Esophagus squamous epithelium (tissue), 5 donors: ENCODE results near the gene PREP. TPM values are rescaled to one million over a fixed set of nuclear protein-coding genes. Genes with fewer than 3 reads are reported as not detected.

Experiments
- DNase-seq: peaks from one replicate; lab custom pipeline; 2025; lab: John Stamatoyannopoulos, UW
- H3K27ac ChIP-seq, 4 donors: fragments of 200-600 bp; sonication (generic); one replicate each; pipeline ENCODE4 v1.5.1; 2016 to 2019; ENCODE audit warnings: mild to moderate bottlenecking in 1 of 4
- H3K27me3 ChIP-seq, 4 donors: fragments of 200-600 bp; sonication (generic); 1 replicate in 3 of 4; 2 replicates in 1 of 4; pipeline versions ENCODE4 v1.5.1 to v1.6.0; 2017 to 2021; ENCODE audit warnings: antibody characterized with exemption in 1 of 4
- H3K36me3 ChIP-seq, 3 donors: fragments of 200-600 bp; sonication (generic); one replicate each; pipeline ENCODE4 v1.5.1; 2016 to 2019
- H3K4me1 ChIP-seq, 3 donors: fragments of 200-600 bp; sonication (generic); one replicate each; pipeline ENCODE4 v1.5.1; 2017 to 2019
- H3K4me3 ChIP-seq, 4 donors: fragments of 200-600 bp; sonication (generic); 1 replicate in 3 of 4; 2 replicates in 1 of 4; pipeline ENCODE4 v1.5.1; 2016 to 2019; ENCODE audit warnings: mild to moderate bottlenecking in 2 of 4, moderate library complexity in 1 of 4
- H3K9me3 ChIP-seq, 3 donors: fragments of 200-600 bp; sonication (generic); one replicate each; pipeline ENCODE4 v1.5.1; 2016 to 2019
- POLR2A ChIP-seq, 4 donors: fragments of 450-650 bp; IDR thresholded peaks; one replicate each; pipeline ENCODE4 v1.6.1; 2017; ENCODE audit warnings: antibody characterized with exemption in 4 of 4, mild to moderate bottlenecking in 4 of 4, moderate library complexity in 3 of 4
- WGBS, 2 donors: methylation state at CpG; one replicate each; pipeline ENCODE4 v1.1.5; 2018; 5-methylcytosine and 5-hydroxymethylcytosine counted together
- intact Hi-C: fragments of 100-400 bp; cut with DNase I; formaldehyde crosslinking; loops from one replicate; pipeline ENCODE4 v1.15.0; 2022
- total RNA-seq, 4 donors: library from RNA; depleted of rRNA; stranded (reverse); fragments of >200 nt; gene quantifications; one replicate each; pipeline ENCODE4 v1.1.0, GENCODE V29; 2016
- TF ChIP-seq, protein P1 (sequence below), 6 experiments: fragments of 450-650 bp in 4 of 6; fragments of 200-600 bp in 2 of 6; sonication (generic) in 2 of 6; IDR thresholded peaks; one replicate each; pipeline ENCODE4 v1.5.1; 2016 to 2019; ENCODE audit warnings: antibody characterized with exemption in 6 of 6, mild to moderate bottlenecking in 4 of 6, moderate library complexity in 4 of 6
- donor health status: DM: yes; HTN: yes; CAD: no.

PREP gene
- total RNA-seq, 4 donors from 2014 or later, result 11.9 to 28.0 (median 19.6) TPM

DNA sequence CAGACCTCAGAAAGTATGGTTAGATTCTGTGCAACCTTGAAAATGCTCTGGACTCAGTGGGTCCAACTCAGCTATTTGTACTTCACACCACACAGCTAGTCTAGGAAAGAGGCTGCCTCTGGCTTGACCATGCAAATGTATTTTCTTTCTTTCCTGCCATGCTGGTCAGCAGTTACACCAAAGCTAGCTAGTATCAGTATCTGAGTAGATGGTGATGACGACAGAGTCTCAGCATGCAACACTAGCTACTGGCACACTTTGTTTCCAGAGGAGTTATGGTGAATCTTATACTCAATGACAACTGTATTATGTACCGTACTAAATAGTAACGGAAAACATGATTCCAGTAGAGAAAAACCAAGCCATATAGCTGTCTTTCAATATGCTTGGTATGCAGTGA lies 126.5 kb downstream of the PREP start:
- WGBS, 2 donors, result 89 to 92% methylated on average over 3 of the region's 3 CpGs
- H3K4me1 ChIP-seq, result no peaks in the 10 kb centered on the region
- H3K36me3 ChIP-seq, result peaks cover 4 to 58% (median 20%) of the 10 kb centered on the region in 3 donors
- intact Hi-C loops, result no loop called here
- H3K4me3 ChIP-seq, result no peak overlapping the region
- DNase-seq, result no peak
- no peaks in the 10 kb centered on the region for H3K27me3 ChIP-seq
- no peak for TF ChIP-seq POLR2A (IDR thresholded peaks at IDR 0.05)
- TF ChIP-seq, protein P1, sequence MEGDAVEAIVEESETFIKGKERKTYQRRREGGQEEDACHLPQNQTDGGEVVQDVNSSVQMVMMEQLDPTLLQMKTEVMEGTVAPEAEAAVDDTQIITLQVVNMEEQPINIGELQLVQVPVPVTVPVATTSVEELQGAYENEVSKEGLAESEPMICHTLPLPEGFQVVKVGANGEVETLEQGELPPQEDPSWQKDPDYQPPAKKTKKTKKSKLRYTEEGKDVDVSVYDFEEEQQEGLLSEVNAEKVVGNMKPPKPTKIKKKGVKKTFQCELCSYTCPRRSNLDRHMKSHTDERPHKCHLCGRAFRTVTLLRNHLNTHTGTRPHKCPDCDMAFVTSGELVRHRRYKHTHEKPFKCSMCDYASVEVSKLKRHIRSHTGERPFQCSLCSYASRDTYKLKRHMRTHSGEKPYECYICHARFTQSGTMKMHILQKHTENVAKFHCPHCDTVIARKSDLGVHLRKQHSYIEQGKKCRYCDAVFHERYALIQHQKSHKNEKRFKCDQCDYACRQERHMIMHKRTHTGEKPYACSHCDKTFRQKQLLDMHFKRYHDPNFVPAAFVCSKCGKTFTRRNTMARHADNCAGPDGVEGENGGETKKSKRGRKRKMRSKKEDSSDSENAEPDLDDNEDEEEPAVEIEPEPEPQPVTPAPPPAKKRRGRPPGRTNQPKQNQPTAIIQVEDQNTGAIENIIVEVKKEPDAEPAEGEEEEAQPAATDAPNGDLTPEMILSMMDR (IDR thresholded peaks at IDR 0.05), result no peak
- H3K27ac ChIP-seq, result no peak overlapping the region
- no peaks in the 10 kb centered on the region for H3K9me3 ChIP-seq

DNA sequence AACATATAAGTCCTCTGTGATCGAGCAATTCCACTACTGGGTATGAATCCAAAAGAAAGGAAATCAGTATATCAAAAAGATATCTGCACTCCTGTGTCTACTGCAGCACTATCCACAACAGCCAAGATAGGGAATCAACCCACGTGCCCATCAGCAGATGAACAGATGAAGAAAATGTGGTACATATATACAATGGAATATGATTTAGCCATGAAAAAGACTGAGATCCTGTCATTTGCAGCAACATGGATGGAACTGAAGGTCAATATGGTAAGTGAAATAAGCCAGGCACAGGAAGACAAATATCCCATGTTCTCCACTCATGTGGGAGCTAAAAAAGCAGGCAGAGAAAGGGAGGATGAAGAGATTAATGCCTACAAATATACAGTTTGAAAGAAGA lies 127.3 kb downstream of the PREP start:
- DNase-seq, result no peak
- Histone ChIP-seq H3K9me3 (no peaks in the 10 kb centered on the region), H3K36me3 (peaks cover 4 to 50% (median 17%) of the 10 kb centered on the region in 3 donors), H3K27me3 (no peaks in the 10 kb centered on the region), H3K27ac (no peak overlapping the region), H3K4me1 (no peaks in the 10 kb centered on the region), H3K4me3 (no peak overlapping the region)
- TF ChIP-seq, protein P1 (IDR thresholded peaks at IDR 0.05), result no peak
- no peak for TF ChIP-seq POLR2A (IDR thresholded peaks at IDR 0.05)
- intact Hi-C loops, result no loop called here
- 87 to 95% methylated on average over 2 of the region's 2 CpGs for WGBS, 2 donors

DNA sequence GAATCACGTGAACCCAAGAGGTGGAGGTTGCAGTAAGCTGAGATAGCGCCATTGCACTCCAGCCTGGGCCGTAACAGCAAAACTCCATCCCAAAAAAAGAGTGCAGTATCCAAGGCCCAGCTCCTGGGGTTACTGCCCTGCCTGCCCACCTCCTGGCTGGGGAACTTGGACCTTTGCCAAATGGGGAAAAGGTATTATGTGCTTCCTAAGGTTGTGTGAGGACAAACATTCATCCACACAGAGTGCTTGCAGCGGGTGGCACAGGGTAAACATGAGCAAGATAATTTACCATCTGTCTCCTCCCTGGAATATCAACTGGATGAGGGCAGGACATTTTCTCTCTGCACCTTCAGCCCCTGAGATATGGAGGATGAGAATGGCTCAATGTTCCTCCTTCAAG lies 128.2 kb downstream of the PREP start:
- intact Hi-C loops, result no loop called here
- H3K36me3 ChIP-seq, result peaks cover 4 to 42% (median 14%) of the 10 kb centered on the region in 3 donors
- TF ChIP-seq POLR2A (IDR thresholded peaks at IDR 0.05), result no peak
- TF ChIP-seq, protein P1 (IDR thresholded peaks at IDR 0.05), result no peak
- no peak overlapping the region for H3K4me3 ChIP-seq
- DNase-seq, result no peak
- no peaks in the 10 kb centered on the region for H3K27me3 ChIP-seq
- no peaks in the 10 kb centered on the region for H3K9me3 ChIP-seq
- no peaks in the 10 kb centered on the region for H3K4me1 ChIP-seq
- no peak overlapping the region for H3K27ac ChIP-seq
- 95% methylated on average over 4 of the region's 4 CpGs for WGBS, 2 donors

DNA sequence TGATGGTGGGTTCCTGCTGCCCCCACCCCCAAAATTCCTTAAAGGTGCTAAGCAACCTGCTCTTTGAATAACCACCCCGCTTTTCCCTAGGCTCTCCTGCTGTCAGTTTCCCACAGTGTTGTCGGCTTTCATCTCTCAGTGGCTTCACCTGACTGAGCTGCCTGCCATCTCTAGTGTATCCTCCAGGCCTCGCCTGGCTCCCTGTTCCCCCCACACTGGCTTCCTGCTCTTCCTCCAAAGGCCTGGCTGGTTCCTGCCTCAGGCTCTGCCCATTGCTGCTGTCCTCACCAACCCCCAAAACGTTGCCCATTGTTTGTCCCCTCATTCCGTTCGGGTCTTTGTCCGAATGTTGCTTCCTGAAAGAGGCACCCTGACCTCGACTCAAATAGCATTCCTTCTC lies 129.3 kb downstream of the PREP start:
- Histone ChIP-seq H3K27me3 (no peaks in the 10 kb centered on the region), H3K4me3 (no peak overlapping the region), H3K36me3 (peaks cover 4 to 32% (median 14%) of the 10 kb centered on the region in 3 donors), H3K4me1 (no peaks in the 10 kb centered on the region), H3K27ac (no peak overlapping the region), H3K9me3 (no peaks in the 10 kb centered on the region)
- TF ChIP-seq, protein P1 (IDR thresholded peaks at IDR 0.05), result no peak
- no peak for TF ChIP-seq POLR2A (IDR thresholded peaks at IDR 0.05)
- DNase-seq, result no peak
- intact Hi-C loops, result no loop called here
- WGBS, 2 donors, result 75% methylated on average over 8 of the region's 8 CpGs

DNA sequence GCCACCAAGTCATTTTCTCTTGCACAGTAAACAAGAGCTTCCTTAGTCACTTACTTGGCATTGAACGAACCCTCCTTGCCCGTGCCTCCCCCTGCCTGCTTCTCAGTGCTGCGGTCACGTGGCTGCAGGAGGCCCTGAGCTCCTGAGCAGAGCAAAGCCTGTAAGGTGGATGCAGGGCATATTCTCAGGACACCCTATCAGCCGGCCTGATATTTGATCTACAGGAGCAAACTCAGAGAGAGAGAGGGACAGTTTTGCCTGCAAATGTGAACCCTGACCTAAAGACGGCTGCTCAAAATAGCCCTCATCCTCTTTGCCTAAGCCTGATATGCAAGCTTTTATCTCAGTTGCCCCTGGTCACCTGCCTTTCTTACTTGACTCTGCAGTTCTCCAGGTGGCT lies 130.1 kb downstream of the PREP start:
- H3K36me3 ChIP-seq, result peaks cover 0 to 24% (median 6%) of the 10 kb centered on the region in 3 donors
- DNase-seq, result no peak
- H3K9me3 ChIP-seq, result no peaks in the 10 kb centered on the region
- 19 to 41% methylated on average over 5 to 6 of the region's 6 CpGs for WGBS, 2 donors
- no peak overlapping the region for H3K27ac ChIP-seq
- intact Hi-C loops, result no loop called here
- no peak for TF ChIP-seq POLR2A (IDR thresholded peaks at IDR 0.05)
- H3K27me3 ChIP-seq, result no peaks in the 10 kb centered on the region
- no peaks in the 10 kb centered on the region for H3K4me1 ChIP-seq
- no peak overlapping the region for H3K4me3 ChIP-seq

DNA sequence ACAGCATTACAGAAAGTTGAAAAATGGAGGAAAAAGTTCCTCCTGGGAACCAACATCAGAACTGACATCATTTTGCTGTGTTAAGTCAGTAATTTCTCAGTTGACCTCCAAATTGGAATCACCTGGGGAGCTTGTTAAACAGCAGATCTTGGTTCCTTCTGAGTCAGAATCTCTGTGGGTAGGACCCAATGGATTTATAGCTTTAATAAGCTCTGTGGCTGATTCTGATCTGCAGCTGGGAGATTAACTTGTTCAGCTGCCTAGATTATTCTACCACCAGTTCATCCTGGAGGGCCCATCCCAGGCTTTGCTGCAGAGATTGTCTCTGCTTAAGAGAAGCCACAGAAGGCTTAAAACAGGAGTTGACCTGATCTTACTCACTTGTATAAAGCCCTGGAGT lies 132.4 kb downstream of the PREP start:
- no peak for TF ChIP-seq POLR2A (IDR thresholded peaks at IDR 0.05)
- TF ChIP-seq, protein P1 (IDR thresholded peaks at IDR 0.05), result no peak
- no peaks in the 10 kb centered on the region for H3K27me3 ChIP-seq
- no peak overlapping the region for H3K4me3 ChIP-seq
- peaks cover 0 to 2% (median 0%) of the 10 kb centered on the region in 3 donors for H3K36me3 ChIP-seq
- no peak for DNase-seq
- H3K4me1 ChIP-seq, result no peaks in the 10 kb centered on the region
- intact Hi-C loops, result no loop called here
- H3K27ac ChIP-seq, result no peak overlapping the region
- H3K9me3 ChIP-seq, result no peaks in the 10 kb centered on the region
